HG02759 (cell line): Measurements from ENCODE around the gene LEF1.
A peak's percentile ranks its signal among the peaks of the same experiment; 100 is the strongest.

ENCODE experiments used
- ATAC-seq: cut with Tn5 transposase; IDR thresholded peaks from one replicate; pipeline ENCODE4 v1.9.1; 2021; ENCODE audit warnings: mild to moderate bottlenecking, moderate library complexity; ENCODE audit not compliant: unreplicated experiment

The LEF1 gene

GRCh38 chr4:108004646-108005045 lies 164.1 kb downstream of the LEF1 start:
- no peak for ATAC-seq

GRCh38 chr4:108003982-108004515 lies 164.7 kb downstream of the LEF1 start:
- peak; percentile 65 for ATAC-seq

GRCh38 chr4:108001540-108002135 lies 167.1 kb downstream of the LEF1 start:
- ATAC-seq: no peak

- ATAC-seq: no peak
Observed at GRCh38 chr4:107999932-108000539, 168.7 kb downstream of the LEF1 start.

GRCh38 chr4:107997794-107998193 lies 170.9 kb downstream of the LEF1 start:
- ATAC-seq: no peak
